Fibroblast of pulmonary artery (primary cell): ENCODE data around the gene IL1R2.

ENCODE experiments used
- DNase-seq: peaks from one replicate; pipeline ENCODE4 v3.0.0-alpha.2; 2010; ENCODE audit warnings: low read depth
- H3K4me3 ChIP-seq: replicated peaks from 2 replicates; pipeline ENCODE4 v1.5.1; 2011; ENCODE audit warnings: low read depth, mild to moderate bottlenecking, control low read depth, low read length, moderate library complexity
- TF ChIP-seq, protein P1 (sequence below): IDR thresholded peaks from 2 replicates; pipeline ENCODE4 v1.5.1; 2011; ENCODE audit warnings: mild to moderate bottlenecking, control low read depth, low read length, inconsistent platforms; ENCODE audit errors: missing control alignments

IL1R2 gene

DNA sequence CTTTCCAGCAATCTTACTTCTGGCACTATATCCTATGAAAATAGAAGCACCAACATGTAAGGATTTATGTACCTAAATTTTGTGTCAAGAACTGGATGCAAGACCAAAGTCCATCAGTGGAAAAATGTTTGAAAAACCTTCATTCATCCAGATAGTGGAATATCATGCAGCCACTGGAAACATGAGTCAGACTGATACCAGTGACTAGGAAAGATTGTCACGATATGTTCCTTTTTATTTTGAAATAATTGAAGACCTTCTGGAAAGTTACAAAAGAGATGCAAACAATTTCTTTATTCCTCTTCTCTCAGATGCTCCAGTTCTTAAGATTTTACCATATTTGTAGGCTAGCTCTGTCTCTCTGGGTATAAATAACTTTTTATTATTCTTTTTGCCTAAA is 40.5 kb upstream of the IL1R2 start:
- no peak for DNase-seq

DNA sequence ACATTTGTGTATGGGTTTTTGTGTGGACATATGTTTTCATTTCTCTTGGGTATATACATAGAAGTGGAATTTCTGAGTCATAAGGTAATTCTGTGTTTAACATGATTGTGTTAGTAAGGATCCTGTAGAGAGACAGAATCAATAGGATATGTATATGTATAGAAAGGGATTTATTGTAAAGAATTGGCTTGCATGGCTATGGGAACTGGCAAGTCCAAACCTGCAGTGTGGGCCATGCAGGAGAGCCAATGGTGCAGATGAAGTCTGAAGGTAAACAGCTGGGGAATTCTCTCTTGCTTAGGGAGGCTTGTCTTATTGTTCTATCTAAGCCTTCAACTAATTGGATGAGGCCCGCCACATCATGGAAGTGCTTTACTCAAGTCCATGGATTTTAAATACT is 39.2 kb upstream of the IL1R2 start:
- TF ChIP-seq, protein P1, sequence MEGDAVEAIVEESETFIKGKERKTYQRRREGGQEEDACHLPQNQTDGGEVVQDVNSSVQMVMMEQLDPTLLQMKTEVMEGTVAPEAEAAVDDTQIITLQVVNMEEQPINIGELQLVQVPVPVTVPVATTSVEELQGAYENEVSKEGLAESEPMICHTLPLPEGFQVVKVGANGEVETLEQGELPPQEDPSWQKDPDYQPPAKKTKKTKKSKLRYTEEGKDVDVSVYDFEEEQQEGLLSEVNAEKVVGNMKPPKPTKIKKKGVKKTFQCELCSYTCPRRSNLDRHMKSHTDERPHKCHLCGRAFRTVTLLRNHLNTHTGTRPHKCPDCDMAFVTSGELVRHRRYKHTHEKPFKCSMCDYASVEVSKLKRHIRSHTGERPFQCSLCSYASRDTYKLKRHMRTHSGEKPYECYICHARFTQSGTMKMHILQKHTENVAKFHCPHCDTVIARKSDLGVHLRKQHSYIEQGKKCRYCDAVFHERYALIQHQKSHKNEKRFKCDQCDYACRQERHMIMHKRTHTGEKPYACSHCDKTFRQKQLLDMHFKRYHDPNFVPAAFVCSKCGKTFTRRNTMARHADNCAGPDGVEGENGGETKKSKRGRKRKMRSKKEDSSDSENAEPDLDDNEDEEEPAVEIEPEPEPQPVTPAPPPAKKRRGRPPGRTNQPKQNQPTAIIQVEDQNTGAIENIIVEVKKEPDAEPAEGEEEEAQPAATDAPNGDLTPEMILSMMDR, result no peak
- DNase-seq, result no peak
- H3K4me3 ChIP-seq, result no peak overlapping the region

More for the DNA sequence above, 40.5 kb upstream of the IL1R2 start:
- TF ChIP-seq, protein P1, result no peak
- no peak overlapping the region for H3K4me3 ChIP-seq

DNA sequence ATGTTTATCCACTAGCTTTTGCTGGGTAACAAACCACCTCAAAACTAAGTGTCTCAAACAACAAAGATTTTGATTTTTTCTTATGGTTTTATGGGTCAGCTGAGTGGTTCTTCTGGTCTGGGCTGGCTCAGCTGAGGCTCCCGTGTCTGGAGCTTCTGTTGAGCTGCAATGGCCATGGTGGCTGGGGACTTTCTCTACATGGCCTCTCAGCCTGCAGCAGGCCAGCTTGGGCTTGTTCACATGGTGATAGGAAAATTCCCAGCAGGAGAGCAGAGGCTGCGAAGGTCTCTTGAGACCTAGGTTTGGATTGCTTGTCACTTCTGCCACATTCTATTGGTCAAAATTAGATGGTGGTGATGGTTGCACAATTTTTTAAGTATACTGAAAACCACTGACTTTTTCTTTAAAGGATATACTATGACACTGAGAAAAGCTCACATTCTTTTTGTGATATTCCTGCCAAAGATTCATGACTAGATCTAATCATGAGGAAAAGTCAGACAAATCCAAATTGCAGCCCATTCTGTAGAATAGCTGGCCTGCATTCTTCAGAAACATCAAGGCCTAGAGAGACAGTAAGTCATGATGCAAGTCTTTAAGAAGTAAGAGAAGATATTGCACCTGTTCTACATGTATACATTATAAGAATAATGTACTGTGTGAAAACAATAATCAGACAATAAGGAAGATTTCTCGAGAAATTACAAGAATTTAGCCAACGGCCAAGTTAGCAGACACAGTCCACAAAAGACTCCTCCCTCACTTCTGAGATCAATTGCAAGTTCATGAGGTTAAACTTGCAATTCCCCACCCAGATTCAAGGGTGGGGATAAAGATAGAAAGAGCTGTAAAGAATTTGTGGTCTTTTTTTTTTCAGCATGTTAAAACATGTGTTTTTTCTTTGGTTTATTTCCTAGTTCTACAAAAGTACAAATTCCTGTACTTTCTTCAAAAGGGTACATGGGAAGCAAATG is 35.0 kb upstream of the IL1R2 start:
- H3K4me3 ChIP-seq, result no peak overlapping the region
- peak; percentile 20 for DNase-seq
- TF ChIP-seq, protein P1, result no peak

DNA sequence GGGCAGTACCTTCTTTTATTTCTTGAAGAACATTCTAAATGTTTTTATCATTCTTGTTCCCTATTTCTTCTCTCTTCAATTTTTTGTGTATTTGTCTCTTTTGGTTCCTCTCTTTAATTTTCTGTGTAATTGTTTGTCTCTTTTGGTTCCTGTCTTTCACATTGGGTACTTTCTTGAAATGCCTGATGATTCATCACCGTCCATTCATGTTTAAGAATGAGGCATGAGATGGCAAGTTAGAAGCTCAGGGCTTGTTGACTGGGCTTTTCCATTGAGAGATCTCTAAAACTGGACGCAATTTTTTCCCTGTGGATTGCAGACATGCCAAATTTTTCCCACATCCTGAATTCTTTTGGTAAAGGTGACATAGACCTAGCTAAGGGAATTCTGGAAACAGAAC is 33.7 kb upstream of the IL1R2 start:
- TF ChIP-seq, protein P1, result no peak
- no peak overlapping the region for H3K4me3 ChIP-seq
- peak; percentile 76 for DNase-seq

DNA sequence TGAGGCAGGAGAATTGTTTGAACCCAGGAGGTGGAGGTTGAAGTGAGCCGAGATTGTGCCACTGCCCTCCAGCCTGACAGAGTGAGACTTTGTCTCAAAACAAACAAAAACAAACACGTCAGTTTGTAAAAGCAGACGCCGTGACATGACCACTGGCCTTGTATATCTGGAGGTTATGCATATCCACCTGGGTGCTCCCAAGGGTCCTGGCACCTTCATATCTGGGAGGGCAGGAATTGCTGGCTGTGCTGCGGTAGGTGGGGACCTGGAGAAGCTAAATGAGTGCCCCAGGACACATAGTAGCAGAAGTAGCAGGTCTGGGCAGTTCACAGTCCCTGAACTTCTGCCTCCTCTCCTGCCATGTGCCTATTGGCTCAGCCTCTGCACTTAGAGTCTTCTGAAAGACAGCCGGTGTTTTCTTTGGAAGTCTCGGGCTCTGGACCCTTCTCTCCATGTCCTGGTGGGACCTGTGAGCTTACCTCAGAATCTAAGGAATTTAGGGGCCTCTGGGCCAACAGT is 30.9 kb upstream of the IL1R2 start:
- no peak overlapping the region for H3K4me3 ChIP-seq
- DNase-seq, result no peak
- TF ChIP-seq, protein P1, result no peak

DNA sequence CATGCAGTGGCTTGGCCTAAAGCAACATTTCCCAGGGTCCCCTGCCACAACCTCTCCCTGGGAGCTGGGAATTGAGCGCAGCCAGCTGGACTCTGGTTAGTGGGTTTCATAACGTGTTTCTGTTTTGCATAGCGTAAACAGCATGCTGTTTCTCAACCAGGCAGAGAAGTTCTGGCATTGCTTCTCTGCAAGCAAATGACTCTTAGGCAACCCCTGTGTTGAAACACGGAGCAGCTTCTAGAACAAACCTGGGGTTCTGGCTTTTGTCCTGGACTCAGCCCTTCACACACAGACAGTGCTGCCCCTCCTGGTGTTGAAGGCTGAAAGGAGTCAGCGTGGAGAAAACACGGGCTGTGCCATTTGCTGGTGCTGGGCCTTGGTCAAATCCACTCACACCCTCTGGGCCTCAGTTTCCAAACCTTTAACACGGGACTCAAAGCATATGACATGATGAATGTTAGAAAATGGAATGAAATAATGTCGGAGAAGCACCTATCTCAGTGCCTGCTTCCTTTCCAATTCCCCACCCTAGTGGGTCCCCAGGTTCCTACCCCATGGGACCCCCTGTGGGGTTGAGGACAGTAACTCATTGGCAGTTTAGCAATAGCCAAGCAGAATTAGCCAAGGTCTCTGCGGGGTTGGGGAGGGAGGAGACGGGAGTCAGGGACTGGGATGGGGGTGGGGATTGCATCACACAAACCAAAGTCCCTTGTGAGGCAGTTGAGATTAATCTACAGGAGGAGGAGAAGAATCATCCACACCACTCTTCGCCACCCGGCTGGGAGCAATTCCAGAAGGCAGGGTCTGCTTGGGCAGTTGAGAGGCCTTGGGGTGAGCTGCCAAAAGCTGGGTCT is 30.2 kb upstream of the IL1R2 start:
- DNase-seq, result peak; percentile 100
- no peak overlapping the region for H3K4me3 ChIP-seq
- TF ChIP-seq, protein P1, result peak; percentile 35
